ENCODE results near the gene MTF1.

DNA sequence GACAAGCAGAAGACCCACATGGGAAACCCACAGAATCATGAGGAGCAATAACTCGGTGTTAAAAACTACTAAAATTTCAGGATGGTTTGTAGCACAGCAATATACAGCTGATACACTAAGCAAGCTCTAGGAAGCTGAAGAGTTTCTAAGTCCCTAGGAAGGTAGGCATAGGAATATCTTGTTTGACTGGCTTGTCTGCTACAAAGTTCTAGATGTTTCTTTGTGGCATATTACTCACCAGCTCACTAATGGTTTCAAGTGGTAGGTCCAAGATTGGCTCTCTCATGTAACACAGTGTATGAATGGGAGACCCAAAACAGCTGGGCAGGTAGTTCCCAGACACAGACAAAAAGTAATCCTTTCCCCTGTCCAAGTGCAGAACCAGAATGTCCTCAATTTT lies 13.3 kb upstream of the MTF1 start:
- TF ChIP-seq POLR2A (IDR thresholded peaks at IDR 0.05; ENCODE audit: low read length) (no peak), GATA1 (IDR thresholded peaks at IDR 0.05; ENCODE audit: low read depth, low read length) (no peak)

Measured in erythroblast (primary cell).